ENCODE results near the gene EVA1A. TPM values are rescaled to one million over a fixed set of nuclear protein-coding genes. Genes with fewer than 3 reads are reported as not detected.

EVA1A gene
- total RNA-seq, 1 donor from 2014 or later, result 19.0 TPM

- H3K4me3 ChIP-seq (ENCODE audit: insufficient read depth, low read depth, low read length), result no peak overlapping the region
- Mint-ChIP-seq H3K9me3 (ENCODE audit: unreplicated experiment) (peaks cover 2% of the 10 kb centered on the region), H3K27ac (ENCODE audit: unreplicated experiment) (no peak overlapping the region), H3K4me1 (ENCODE audit: low read depth, unreplicated experiment) (peaks cover 22% of the 10 kb centered on the region), H3K4me3 (ENCODE audit: unreplicated experiment) (no peak overlapping the region), H3K27me3 (ENCODE audit: low read depth, unreplicated experiment) (peaks cover 5% of the 10 kb centered on the region), H3K36me3 (ENCODE audit: low read depth, unreplicated experiment) (peaks cover 13% of the 10 kb centered on the region)
- H3K9me3 ChIP-seq (ENCODE audit: insufficient read depth, low read depth, low read length), result no peaks in the 10 kb centered on the region
- DNase-seq (ENCODE audit: low read depth) (peak; percentile 35), FAIRE-seq (no peak)
- peaks cover 8% of the 10 kb centered on the region for H3K36me3 ChIP-seq (ENCODE audit: insufficient read depth, low read length)
- H3K27ac ChIP-seq (ENCODE audit: low read depth, low read length), result no peak overlapping the region
- no peak overlapping the region for H3K9ac ChIP-seq (ENCODE audit: low read length)
- H3K27me3 ChIP-seq (ENCODE audit: insufficient read depth, low read length), result no peaks in the 10 kb centered on the region
- peak overlapping the region; percentile 97 for H3K4me2 ChIP-seq (ENCODE audit: low read length)
- no peak for TF ChIP-seq EZH2 (IDR thresholded peaks at IDR 0.05; ENCODE audit: insufficient read depth, low read length)
- no peak for TF ChIP-seq CTCF (IDR thresholded peaks at IDR 0.05; ENCODE audit: insufficient read depth, low read depth, low read length)
- peaks cover 89% of the 10 kb centered on the region for H3K79me2 ChIP-seq (ENCODE audit: insufficient read depth, low read length)
- peaks cover 75% of the 10 kb centered on the region for H4K20me1 ChIP-seq (ENCODE audit: insufficient read depth, low read length)
- no peak overlapping the region for H2AFZ ChIP-seq (ENCODE audit: low read depth, low read length)
- peaks cover 46% of the 10 kb centered on the region for H3K4me1 ChIP-seq (ENCODE audit: insufficient read depth, low read length)
Measured at GRCh38 chr2:75556679-75557366, 3.9 kb downstream of the EVA1A start.

GRCh38 chr2:75555701-75556100, 5.0 kb downstream of the EVA1A start:
- H3K27ac ChIP-seq (ENCODE audit: low read depth, low read length), result no peak overlapping the region
- H4K20me1 ChIP-seq (ENCODE audit: insufficient read depth, low read length), result peaks cover 83% of the 10 kb centered on the region
- no peaks in the 10 kb centered on the region for H3K27me3 ChIP-seq (ENCODE audit: insufficient read depth, low read length)
- Mint-ChIP-seq H3K4me3 (ENCODE audit: unreplicated experiment) (no peak overlapping the region), H3K27ac (ENCODE audit: unreplicated experiment) (no peak overlapping the region), H3K36me3 (ENCODE audit: low read depth, unreplicated experiment) (peaks cover 16% of the 10 kb centered on the region), H3K27me3 (ENCODE audit: low read depth, unreplicated experiment) (peaks cover 5% of the 10 kb centered on the region), H3K4me1 (ENCODE audit: low read depth, unreplicated experiment) (peaks cover 14% of the 10 kb centered on the region), H3K9me3 (ENCODE audit: unreplicated experiment) (peaks cover 2% of the 10 kb centered on the region)
- H3K9me3 ChIP-seq (ENCODE audit: insufficient read depth, low read depth, low read length), result no peaks in the 10 kb centered on the region
- H3K4me3 ChIP-seq (ENCODE audit: insufficient read depth, low read depth, low read length), result no peak overlapping the region
- no peak for TF ChIP-seq CTCF (IDR thresholded peaks at IDR 0.05; ENCODE audit: insufficient read depth, low read depth, low read length)
- no peak for TF ChIP-seq EZH2 (IDR thresholded peaks at IDR 0.05; ENCODE audit: insufficient read depth, low read length)
- peak overlapping the region; percentile 7 for H3K9ac ChIP-seq (ENCODE audit: low read length)
- DNase-seq (ENCODE audit: low read depth), result no peak
- H3K4me1 ChIP-seq (ENCODE audit: insufficient read depth, low read length), result peaks cover 41% of the 10 kb centered on the region
- FAIRE-seq, result no peak
- H3K4me2 ChIP-seq (ENCODE audit: low read length), result peak overlapping the region; percentile 28
- H2AFZ ChIP-seq (ENCODE audit: low read depth, low read length), result no peak overlapping the region
- peaks cover 16% of the 10 kb centered on the region for H3K36me3 ChIP-seq (ENCODE audit: insufficient read depth, low read length)
- peaks cover 100% of the 10 kb centered on the region for H3K79me2 ChIP-seq (ENCODE audit: insufficient read depth, low read length)

DNA sequence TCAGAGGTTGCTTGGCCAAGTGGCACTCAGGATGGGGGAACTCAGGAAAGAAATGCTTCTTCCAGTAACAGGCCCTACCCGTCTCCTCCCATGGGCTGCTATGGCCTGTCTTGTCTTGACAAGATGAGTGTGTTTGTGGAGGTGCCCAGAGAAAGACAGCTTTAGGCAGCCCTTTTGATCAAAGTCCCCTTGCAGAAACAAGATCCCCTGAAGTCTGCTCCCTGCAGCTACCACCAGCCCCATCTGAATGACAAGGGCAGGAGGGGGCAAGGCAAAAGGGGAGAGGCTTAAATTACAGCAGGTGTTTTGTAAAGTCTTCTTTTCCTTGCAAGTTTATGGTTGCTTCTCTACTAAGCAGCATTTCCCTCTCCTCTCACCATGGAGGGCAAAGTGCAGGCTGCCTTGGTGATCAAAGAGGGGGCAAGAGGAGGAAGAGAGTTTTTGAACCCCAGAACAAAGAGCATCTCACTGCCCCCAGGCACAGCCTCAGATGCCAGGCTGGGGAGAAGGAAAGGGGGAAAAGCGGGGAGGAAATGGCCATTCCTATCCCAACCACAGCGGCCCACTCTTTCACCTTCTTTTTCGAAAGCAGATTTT, 6.7 kb downstream of the EVA1A start:
- Histone ChIP-seq H3K4me3 (ENCODE audit: insufficient read depth, low read depth, low read length) (no peak overlapping the region), H2AFZ (ENCODE audit: low read depth, low read length) (no peak overlapping the region), H3K9ac (ENCODE audit: low read length) (no peak overlapping the region), H3K27me3 (ENCODE audit: insufficient read depth, low read length) (no peaks in the 10 kb centered on the region), H3K9me3 (ENCODE audit: insufficient read depth, low read depth, low read length) (no peaks in the 10 kb centered on the region), H4K20me1 (ENCODE audit: insufficient read depth, low read length) (peaks cover 85% of the 10 kb centered on the region), H3K4me1 (ENCODE audit: insufficient read depth, low read length) (peaks cover 37% of the 10 kb centered on the region), H3K27ac (ENCODE audit: low read depth, low read length) (no peak overlapping the region), H3K36me3 (ENCODE audit: insufficient read depth, low read length) (peaks cover 21% of the 10 kb centered on the region), H3K4me2 (ENCODE audit: low read length) (no peak overlapping the region), H3K79me2 (ENCODE audit: insufficient read depth, low read length) (peaks cover 100% of the 10 kb centered on the region)
- no peak overlapping the region for H3K27ac Mint-ChIP-seq (ENCODE audit: unreplicated experiment)
- no peak overlapping the region for H3K4me3 Mint-ChIP-seq (ENCODE audit: unreplicated experiment)
- DNase-seq (ENCODE audit: low read depth) (no peak), FAIRE-seq (no peak)
- peaks cover 23% of the 10 kb centered on the region for H3K36me3 Mint-ChIP-seq (ENCODE audit: low read depth, unreplicated experiment)
- peaks cover 5% of the 10 kb centered on the region for H3K27me3 Mint-ChIP-seq (ENCODE audit: low read depth, unreplicated experiment)
- peaks cover 11% of the 10 kb centered on the region for H3K4me1 Mint-ChIP-seq (ENCODE audit: low read depth, unreplicated experiment)
- TF ChIP-seq EZH2 (IDR thresholded peaks at IDR 0.05; ENCODE audit: insufficient read depth, low read length), result no peak
- TF ChIP-seq CTCF (IDR thresholded peaks at IDR 0.05; ENCODE audit: insufficient read depth, low read depth, low read length), result no peak
- peaks cover 2% of the 10 kb centered on the region for H3K9me3 Mint-ChIP-seq (ENCODE audit: unreplicated experiment)
